H9 (cell line): Measurements from ENCODE around the gene RNU7-1. TPM values are rescaled to one million over a fixed set of nuclear protein-coding genes. Genes with fewer than 3 reads are reported as not detected.

Source experiments
- DNase-seq: peaks from one replicate; pipeline ENCODE4 v3.0.0-alpha.2; 2017
- H2AFZ ChIP-seq: one replicate; pipeline ENCODE4 v1.6.1; 2013; ENCODE audit warnings: mild to moderate bottlenecking, low read length, control low read depth, moderate library complexity
- H2AK5ac ChIP-seq: 2 replicates; pipeline ENCODE4 v1.6.1; 2013; ENCODE audit warnings: low read length, control low read depth, mixed read lengths; ENCODE audit not compliant: insufficient read length
- H2BK120ac ChIP-seq: one replicate; pipeline ENCODE4 v1.6.1; 2013; ENCODE audit warnings: low read depth, mild to moderate bottlenecking, low read length, control low read depth, inconsistent platforms; ENCODE audit not compliant: poor library complexity, severe bottlenecking
- H2BK12ac ChIP-seq: 2 replicates; pipeline ENCODE4 v1.6.1; 2013; ENCODE audit warnings: low read length, control low read depth, mixed read lengths, low read depth; ENCODE audit not compliant: insufficient read length
- H2BK15ac ChIP-seq: 2 replicates; pipeline ENCODE4 v1.6.1; 2013; ENCODE audit warnings: low read depth, low read length, control low read depth
- H2BK20ac ChIP-seq: one replicate; pipeline ENCODE4 v1.6.1; 2013; ENCODE audit warnings: low read depth, mild to moderate bottlenecking, low read length, control low read depth, inconsistent platforms; ENCODE audit not compliant: poor library complexity, severe bottlenecking
- H2BK5ac ChIP-seq: 2 replicates; pipeline ENCODE4 v1.6.1; 2013; ENCODE audit warnings: low read length, control low read depth, mixed read lengths; ENCODE audit not compliant: insufficient read length
- H3K14ac ChIP-seq: 2 replicates; pipeline ENCODE4 v1.6.1; 2013; ENCODE audit warnings: low read length, control low read depth; ENCODE audit not compliant: insufficient read depth
- H3K18ac ChIP-seq: 2 replicates; pipeline ENCODE4 v1.6.1; 2013; ENCODE audit warnings: low read depth, mild to moderate bottlenecking, mixed read lengths, low read length, control low read depth; ENCODE audit not compliant: insufficient read length
- H3K23ac ChIP-seq: 2 replicates; pipeline ENCODE4 v1.6.1; 2013; ENCODE audit warnings: low read length, control low read depth, mixed read lengths, low read depth; ENCODE audit not compliant: insufficient read length
- H3K23me2 ChIP-seq: 2 replicates; pipeline ENCODE4 v1.6.1; 2013; ENCODE audit warnings: low read depth, mild to moderate bottlenecking, mixed read lengths, low read length, control low read depth; ENCODE audit not compliant: insufficient read length, poor library complexity, severe bottlenecking
- H3K27ac ChIP-seq: 2 replicates; pipeline ENCODE4 v1.5.1; 2013; ENCODE audit warnings: low read length, control low read depth, mixed read lengths, low read depth; ENCODE audit not compliant: insufficient read length
- H3K27me3 ChIP-seq: 2 replicates; pipeline ENCODE4 v1.6.1; 2013; ENCODE audit warnings: low read length, control low read depth, inconsistent platforms; ENCODE audit not compliant: insufficient read depth
- H3K4ac ChIP-seq: 2 replicates; pipeline ENCODE4 v1.6.1; 2013; ENCODE audit warnings: low read depth, mild to moderate bottlenecking, control low read depth, inconsistent platforms, low read length, moderate library complexity
- H3K4me1 ChIP-seq: 2 replicates; pipeline ENCODE4 v1.6.1; 2013; ENCODE audit warnings: low read length, control low read depth, inconsistent platforms; ENCODE audit not compliant: insufficient read depth
- H3K4me2 ChIP-seq: 2 replicates; pipeline ENCODE4 v1.6.1; 2013; ENCODE audit warnings: low read length, control low read depth, mixed read lengths; ENCODE audit not compliant: insufficient read length, insufficient read depth
- H3K56ac ChIP-seq: 2 replicates; pipeline ENCODE4 v1.6.1; 2013; ENCODE audit warnings: low read depth, mild to moderate bottlenecking, mixed read lengths, low read length, control low read depth; ENCODE audit not compliant: insufficient read length
- H3K79me1 ChIP-seq: 2 replicates; pipeline ENCODE4 v1.6.1; 2013; ENCODE audit warnings: low read depth, mild to moderate bottlenecking, moderate library complexity, low read length, control low read depth, inconsistent platforms; ENCODE audit not compliant: insufficient read depth, poor library complexity, severe bottlenecking
- H3K79me2 ChIP-seq: 2 replicates; pipeline ENCODE4 v1.6.1; 2013; ENCODE audit warnings: low read length, control low read depth, inconsistent platforms; ENCODE audit not compliant: insufficient read depth
- H3K9ac ChIP-seq: 2 replicates; pipeline ENCODE4 v1.6.1; 2013; ENCODE audit warnings: low read length, control low read depth, mixed read lengths; ENCODE audit not compliant: insufficient read length; ENCODE audit errors: extremely low read depth
- H3K9me3 ChIP-seq: one replicate; pipeline ENCODE4 v1.6.1; 2013; ENCODE audit warnings: low read depth, low read length, inconsistent platforms; ENCODE audit not compliant: control insufficient read depth
- H3T11ph ChIP-seq: one replicate; pipeline ENCODE4 v1.6.1; 2013; ENCODE audit warnings: mild to moderate bottlenecking, low read length, control low read depth, inconsistent platforms
- H4K20me1 ChIP-seq: one replicate; pipeline ENCODE4 v1.6.1; 2013; ENCODE audit not compliant: control insufficient read depth, insufficient read length, insufficient read depth
- H4K5ac ChIP-seq: 2 replicates; pipeline ENCODE4 v1.6.1; 2013; ENCODE audit warnings: low read depth, mild to moderate bottlenecking, mixed read lengths, low read length, control low read depth; ENCODE audit not compliant: insufficient read length
- H4K8ac ChIP-seq: replicated peaks from 2 replicates; pipeline ENCODE4 v1.6.1; 2013; ENCODE audit warnings: low read length, control low read depth, mixed read lengths, low read depth; ENCODE audit not compliant: insufficient read length
- H4K91ac ChIP-seq: 2 replicates; pipeline ENCODE4 v1.6.1; 2013; ENCODE audit warnings: low read depth, mild to moderate bottlenecking, moderate library complexity, mixed read lengths, low read length, control low read depth; ENCODE audit not compliant: insufficient read length
- H3K27ac Mint-ChIP-seq, 3 experiments: 2 replicates in 2 of 3; 3 replicates in 1 of 3; pipeline ENCODE4 v1.8.0; 2020 to 2021; ENCODE audit warnings: mixed read lengths in 3 of 3, mild to moderate bottlenecking in 1 of 3, moderate library complexity in 1 of 3
- H3K27me3 Mint-ChIP-seq: 2 replicates; pipeline ENCODE4 v1.8.0; 2021; ENCODE audit warnings: low read depth, mild to moderate bottlenecking, moderate library complexity, mixed read lengths
- H3K36me3 Mint-ChIP-seq, 3 experiments: 2 replicates in 2 of 3; 3 replicates in 1 of 3; pipeline ENCODE4 v1.8.0; 2020 to 2021; ENCODE audit warnings: low read depth in 3 of 3, mixed read lengths in 3 of 3; ENCODE audit not compliant: insufficient read depth in 1 of 3
- H3K4me1 Mint-ChIP-seq, 2 experiments: 2 replicates each; pipeline ENCODE4 v1.8.0; 2020; ENCODE audit warnings: mixed read lengths in 2 of 2
- H3K4me3 Mint-ChIP-seq, 2 experiments: 2 replicates in 1 of 2; 3 replicates in 1 of 2; pipeline ENCODE4 v1.8.0; 2020 to 2021; ENCODE audit warnings: mild to moderate bottlenecking in 2 of 2, mixed read lengths in 2 of 2, moderate library complexity in 1 of 2
- H3K9me3 Mint-ChIP-seq, 2 experiments: 2 replicates in 1 of 2; 3 replicates in 1 of 2; pipeline ENCODE4 v1.8.0; 2020; ENCODE audit warnings: mild to moderate bottlenecking in 2 of 2, mixed read lengths in 2 of 2, moderate library complexity in 1 of 2
- WGBS: extraction: QIAGEN DNeasy Blood & Tissue Kit; methylation state at CpG from one replicate; pipeline ENCODE4 v1.1.7; 2013; ENCODE audit warnings: missing lambda C conversion rate, low lambda C conversion rate, mixed read lengths; ENCODE audit not compliant: insufficient read length; ENCODE audit errors: extremely low coverage; 5-methylcytosine and 5-hydroxymethylcytosine counted together
- total RNA-seq: library from RNA; stranded (reverse); gene quantifications from 2 replicates; pipeline ENCODE4 v1.2.1, GENCODE V29; 2021
- TF ChIP-seq, protein P1 (sequence below): fragments of 200-600 bp; sonication (generic); conservative IDR thresholded peaks from 3 replicates; pipeline ENCODE4 v1.8.0; 2021; ENCODE audit warnings: antibody characterized with exemption, mild to moderate bottlenecking

RNU7-1 gene
- total RNA-seq, 1 experiment from 2014 or later: not detected

DNA sequence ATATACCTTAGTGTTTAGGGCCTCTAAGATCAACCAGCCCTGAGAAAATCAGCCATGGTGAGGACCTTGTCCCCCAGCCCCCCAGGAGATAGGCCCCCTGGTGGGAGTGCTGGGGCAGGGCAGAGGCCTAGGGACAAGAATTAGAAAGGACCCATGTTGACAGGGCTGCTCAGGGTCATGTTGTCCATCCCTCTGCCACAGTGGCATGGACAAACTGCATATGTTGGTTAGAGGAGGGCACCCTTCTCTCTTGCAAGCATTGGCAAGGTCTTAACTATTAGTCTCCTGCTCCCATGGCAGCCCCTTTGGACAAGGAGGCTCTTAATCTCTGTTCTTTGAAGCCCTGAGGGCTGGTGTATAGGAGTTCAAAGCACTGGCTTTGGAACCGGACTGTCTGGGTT, 6.8 kb downstream of the RNU7-1 start:
- Histone ChIP-seq H3K4me1 (peaks cover 2% of the 10 kb centered on the region; the same call in 1 of the 2 replicates), H3K14ac (no peak overlapping the region), H4K5ac (no peak overlapping the region), H2BK12ac (no peak overlapping the region), H3K23me2 (peaks cover 7% of the 10 kb centered on the region), H2BK15ac (no peak overlapping the region), H2BK5ac (no peak overlapping the region), H4K8ac (no peak overlapping the region), H3K27ac (no peak overlapping the region), H4K91ac (no peak overlapping the region), H3K79me1 (no peaks in the 10 kb centered on the region), H4K20me1 (peaks cover 2% of the 10 kb centered on the region), H3K23ac (no peak overlapping the region), H2AK5ac (no peak overlapping the region), H2BK120ac (no peak overlapping the region), H3K4ac (no peak overlapping the region), H2BK20ac (no peak overlapping the region), H3K27me3 (no peaks in the 10 kb centered on the region), H3K79me2 (no peaks in the 10 kb centered on the region), H2AFZ (no peak overlapping the region), H3K56ac (no peak overlapping the region), H3K18ac (no peak overlapping the region), H3T11ph (no peak overlapping the region), H3K4me2 (no peak overlapping the region), H3K9me3 (no peaks in the 10 kb centered on the region), H3K9ac (no peak overlapping the region)
- DNase-seq: no peak
- TF ChIP-seq, protein P1, sequence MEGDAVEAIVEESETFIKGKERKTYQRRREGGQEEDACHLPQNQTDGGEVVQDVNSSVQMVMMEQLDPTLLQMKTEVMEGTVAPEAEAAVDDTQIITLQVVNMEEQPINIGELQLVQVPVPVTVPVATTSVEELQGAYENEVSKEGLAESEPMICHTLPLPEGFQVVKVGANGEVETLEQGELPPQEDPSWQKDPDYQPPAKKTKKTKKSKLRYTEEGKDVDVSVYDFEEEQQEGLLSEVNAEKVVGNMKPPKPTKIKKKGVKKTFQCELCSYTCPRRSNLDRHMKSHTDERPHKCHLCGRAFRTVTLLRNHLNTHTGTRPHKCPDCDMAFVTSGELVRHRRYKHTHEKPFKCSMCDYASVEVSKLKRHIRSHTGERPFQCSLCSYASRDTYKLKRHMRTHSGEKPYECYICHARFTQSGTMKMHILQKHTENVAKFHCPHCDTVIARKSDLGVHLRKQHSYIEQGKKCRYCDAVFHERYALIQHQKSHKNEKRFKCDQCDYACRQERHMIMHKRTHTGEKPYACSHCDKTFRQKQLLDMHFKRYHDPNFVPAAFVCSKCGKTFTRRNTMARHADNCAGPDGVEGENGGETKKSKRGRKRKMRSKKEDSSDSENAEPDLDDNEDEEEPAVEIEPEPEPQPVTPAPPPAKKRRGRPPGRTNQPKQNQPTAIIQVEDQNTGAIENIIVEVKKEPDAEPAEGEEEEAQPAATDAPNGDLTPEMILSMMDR: peak; percentile 31; the same call in 2 of the 3 replicates
- peak overlapping the region in 1 of 2 experiments; percentile 18; a peak in 1 of 5 replicates for H3K4me3 Mint-ChIP-seq
- no peaks in the 10 kb centered on the region for H3K9me3 Mint-ChIP-seq
- peaks cover under 1 to 5% (median 3%) of the 10 kb centered on the region in 3 experiments; a peak in 3 of 7 replicates for H3K36me3 Mint-ChIP-seq
- no peak overlapping the region; a peak in 1 of 7 replicates for H3K27ac Mint-ChIP-seq
- peaks cover 29 to 41% of the 10 kb centered on the region in 2 experiments for H3K4me1 Mint-ChIP-seq
- no peaks in the 10 kb centered on the region; the same call in 1 of the 2 replicates for H3K27me3 Mint-ChIP-seq
- no CpG with 5 or more reads among the region's 1 CpG for WGBS
